ENCODE data around the gene AOPEP. TPM values are rescaled to one million over a fixed set of nuclear protein-coding genes. Genes with fewer than 3 reads are reported as not detected.

Gene AOPEP
- total and polyA plus RNA-seq, 8 donors, result 73.9 to 407 (median 101) TPM

DNA sequence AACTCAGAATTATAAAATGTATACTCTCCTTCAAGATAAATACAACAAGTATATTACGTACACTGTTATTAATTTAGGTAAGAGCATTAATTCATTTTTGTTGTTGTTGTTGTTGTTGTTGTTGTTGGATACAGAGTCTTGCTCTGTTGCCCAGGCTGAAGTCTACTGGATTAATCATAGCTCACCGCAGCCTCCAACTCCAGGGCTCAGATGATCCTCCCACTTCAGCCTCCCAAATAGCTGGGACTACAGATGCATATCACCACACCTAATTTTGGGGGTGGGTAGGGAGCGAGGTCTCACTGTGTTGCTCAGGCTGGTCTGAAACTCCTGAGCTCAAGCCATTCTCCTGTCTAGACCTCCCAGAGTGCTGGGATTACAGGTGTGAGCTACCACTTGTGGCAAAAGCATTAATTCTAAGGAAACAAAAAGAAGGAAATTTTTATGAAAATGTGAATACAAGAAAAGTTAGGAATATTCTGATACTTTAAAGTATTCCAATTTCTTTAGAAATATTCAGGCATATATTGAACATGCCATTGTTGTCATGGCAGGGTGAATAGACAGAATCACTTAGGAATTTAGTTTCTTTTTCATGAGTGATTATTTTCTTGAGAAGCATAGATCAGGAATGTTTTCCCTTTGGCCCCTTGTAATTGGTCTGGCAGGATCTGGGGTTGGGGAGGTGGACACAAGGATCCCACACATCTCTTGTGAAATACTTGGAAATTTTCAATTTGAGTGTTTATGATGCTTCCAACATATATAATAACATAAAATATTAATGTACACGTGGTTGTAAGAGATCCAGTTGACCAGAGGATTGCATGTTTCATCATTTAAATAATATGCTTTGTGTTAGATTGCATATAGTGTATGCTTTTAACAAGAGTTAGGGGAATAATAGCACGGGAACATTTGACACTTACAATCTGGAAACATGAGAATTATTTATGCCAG is 327.4 kb downstream of the AOPEP start:
- no peak for DNase-seq
- Histone ChIP-seq H3K4me1 (peaks cover 43 to 98% (median 70%) of the 10 kb centered on the region in 4 donors), H3K27me3 (no peaks in the 10 kb centered on the region), H3K9me3 (no peaks in the 10 kb centered on the region), H3K27ac (peak overlapping the region in 4 of 5 donors; percentile 80 to 93 (median 88)), H3K36me3 (no peaks in the 10 kb centered on the region), H3K4me3 (no peak overlapping the region)
- intact Hi-C loops (cut with DNase I; ENCODE audit: low total_unique reads), result no loop called here
- 62 to 74% (median 68%) methylated on average over 5 of the region's 5 CpGs for WGBS, 5 donors
- TF ChIP-seq, protein P1, sequence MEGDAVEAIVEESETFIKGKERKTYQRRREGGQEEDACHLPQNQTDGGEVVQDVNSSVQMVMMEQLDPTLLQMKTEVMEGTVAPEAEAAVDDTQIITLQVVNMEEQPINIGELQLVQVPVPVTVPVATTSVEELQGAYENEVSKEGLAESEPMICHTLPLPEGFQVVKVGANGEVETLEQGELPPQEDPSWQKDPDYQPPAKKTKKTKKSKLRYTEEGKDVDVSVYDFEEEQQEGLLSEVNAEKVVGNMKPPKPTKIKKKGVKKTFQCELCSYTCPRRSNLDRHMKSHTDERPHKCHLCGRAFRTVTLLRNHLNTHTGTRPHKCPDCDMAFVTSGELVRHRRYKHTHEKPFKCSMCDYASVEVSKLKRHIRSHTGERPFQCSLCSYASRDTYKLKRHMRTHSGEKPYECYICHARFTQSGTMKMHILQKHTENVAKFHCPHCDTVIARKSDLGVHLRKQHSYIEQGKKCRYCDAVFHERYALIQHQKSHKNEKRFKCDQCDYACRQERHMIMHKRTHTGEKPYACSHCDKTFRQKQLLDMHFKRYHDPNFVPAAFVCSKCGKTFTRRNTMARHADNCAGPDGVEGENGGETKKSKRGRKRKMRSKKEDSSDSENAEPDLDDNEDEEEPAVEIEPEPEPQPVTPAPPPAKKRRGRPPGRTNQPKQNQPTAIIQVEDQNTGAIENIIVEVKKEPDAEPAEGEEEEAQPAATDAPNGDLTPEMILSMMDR (IDR thresholded peaks at IDR 0.05), result no peak
- TF ChIP-seq EP300 (IDR thresholded peaks at IDR 0.05) (no peak), POLR2A (IDR thresholded peaks at IDR 0.05) (no peak), POLR2AphosphoS5 (IDR thresholded peaks at IDR 0.05) (no peak)

DNA sequence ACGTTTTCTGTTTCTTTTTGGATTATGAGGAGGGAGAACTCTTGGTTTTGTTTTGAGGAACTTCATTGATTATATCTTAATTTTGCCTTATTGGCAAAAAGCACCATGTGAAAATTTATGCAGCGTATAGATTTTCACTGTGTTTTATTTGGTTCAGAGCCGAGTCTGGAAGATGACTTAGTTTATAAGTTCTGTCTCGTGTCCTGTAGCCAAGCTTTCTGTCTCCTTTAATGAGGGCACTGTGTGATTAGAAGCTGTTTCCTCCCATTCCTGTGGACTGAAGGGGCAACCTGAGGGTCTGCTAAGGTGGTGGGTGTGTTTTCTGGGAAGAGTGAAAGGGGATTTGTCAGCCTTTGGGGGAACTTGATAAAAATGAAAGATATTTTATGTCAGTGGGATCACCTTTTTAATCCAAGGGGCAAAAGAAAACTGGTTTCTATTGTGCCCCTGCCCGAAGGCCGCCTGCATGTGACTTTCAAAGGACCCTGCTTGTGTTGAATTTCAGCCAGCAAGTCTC is 328.9 kb downstream of the AOPEP start:
- TF ChIP-seq POLR2AphosphoS5 (IDR thresholded peaks at IDR 0.05) (no peak), POLR2A (IDR thresholded peaks at IDR 0.05) (no peak), EP300 (IDR thresholded peaks at IDR 0.05) (no peak)
- TF ChIP-seq, protein P1 (IDR thresholded peaks at IDR 0.05), result no peak
- Histone ChIP-seq H3K27me3 (no peaks in the 10 kb centered on the region), H3K9me3 (no peaks in the 10 kb centered on the region), H3K4me1 (peaks cover 53 to 98% (median 78%) of the 10 kb centered on the region in 4 donors), H3K27ac (peak overlapping the region; percentile 68 to 93 (median 86)), H3K4me3 (peak overlapping the region; percentile 18 to 30 (median 24)), H3K36me3 (no peaks in the 10 kb centered on the region)
- intact Hi-C loops (cut with DNase I; ENCODE audit: low total_unique reads), result no loop called here
- DNase-seq, result no peak
- 11 to 30% (median 16%) methylated on average over 6 of the region's 6 CpGs for WGBS, 5 donors

DNA sequence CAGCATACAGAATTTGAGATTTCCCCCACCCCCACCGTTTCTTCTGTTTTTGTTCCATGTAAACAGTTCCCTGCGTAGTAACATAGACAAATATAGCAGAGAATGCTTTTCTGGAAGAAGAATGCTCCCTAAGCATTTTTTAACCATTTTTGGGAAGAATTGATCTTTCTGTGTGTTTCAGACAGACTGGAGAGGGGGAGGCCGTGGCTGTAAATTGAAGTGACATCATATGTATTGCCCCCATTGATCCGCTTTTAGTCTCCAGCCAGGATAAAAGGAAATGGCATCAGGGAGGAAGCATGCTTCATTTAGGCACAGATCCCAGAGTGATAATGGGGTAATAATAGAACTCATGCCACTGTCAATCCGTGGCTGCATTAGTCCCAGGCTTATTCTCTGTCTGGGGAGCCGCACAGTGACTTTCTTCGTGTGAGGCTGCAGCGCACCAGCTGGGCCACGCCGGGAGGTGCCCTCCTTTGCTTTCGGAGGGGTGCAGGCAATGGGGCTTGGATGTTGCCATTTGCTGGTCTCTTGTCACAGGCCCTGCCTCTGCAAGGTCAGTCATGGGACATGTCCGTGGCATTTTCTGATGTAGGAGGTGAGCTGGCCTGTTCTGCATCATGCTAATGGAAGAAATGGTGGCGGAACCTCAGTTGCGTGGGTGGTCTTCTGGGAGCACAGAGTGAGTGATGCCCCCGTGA is 329.5 kb downstream of the AOPEP start:
- DNase-seq, result peak in 1 of 2 donors; percentile 88

DNA sequence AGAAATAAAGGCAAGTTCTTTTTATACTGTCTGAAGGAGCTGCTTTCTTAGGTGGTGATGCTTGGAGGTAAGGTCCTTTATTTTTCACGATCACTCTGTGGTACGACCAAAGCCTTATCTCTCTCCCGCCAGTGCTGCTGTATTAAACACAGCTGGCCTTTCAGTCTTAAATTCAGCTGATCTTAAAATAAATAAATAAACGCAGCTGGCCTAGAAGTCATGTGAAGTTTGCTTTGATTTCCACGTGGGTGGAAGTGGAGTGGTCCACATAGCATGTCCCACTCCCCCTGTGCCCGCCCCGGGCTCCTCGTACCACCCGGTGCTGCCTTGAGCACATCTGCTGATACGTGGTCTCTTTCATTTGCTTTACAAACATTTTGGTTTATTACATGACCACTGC is 330.6 kb downstream of the AOPEP start:
- no peak for TF ChIP-seq POLR2AphosphoS5 (IDR thresholded peaks at IDR 0.05)
- TF ChIP-seq POLR2A (IDR thresholded peaks at IDR 0.05), result no peak
- TF ChIP-seq EP300 (IDR thresholded peaks at IDR 0.05), result no peak
- TF ChIP-seq, protein P1 (IDR thresholded peaks at IDR 0.05), result no peak
- Histone ChIP-seq H3K9me3 (no peaks in the 10 kb centered on the region), H3K27ac (peak overlapping the region; percentile 75 to 93 (median 86)), H3K4me3 (peak overlapping the region; percentile 18 to 30 (median 24)), H3K27me3 (no peaks in the 10 kb centered on the region), H3K36me3 (peaks cover 6 to 17% (median 9%) of the 10 kb centered on the region in 4 donors), H3K4me1 (peaks cover 55 to 100% (median 82%) of the 10 kb centered on the region in 4 donors)
- peak in 1 of 2 donors; percentile 66 for DNase-seq
- intact Hi-C loops (cut with DNase I; ENCODE audit: low total_unique reads), result no loop called here
- 15 to 34% (median 19%) methylated on average over 10 of the region's 10 CpGs for WGBS, 5 donors

More for the DNA sequence above, 329.5 kb downstream of the AOPEP start:
- Histone ChIP-seq H3K4me1 (peaks cover 52 to 99% (median 79%) of the 10 kb centered on the region in 4 donors), H3K9me3 (no peaks in the 10 kb centered on the region), H3K27me3 (no peaks in the 10 kb centered on the region), H3K36me3 (peaks cover 0 to 6% (median 5%) of the 10 kb centered on the region in 4 donors), H3K27ac (peak overlapping the region; percentile 71 to 93 (median 86)), H3K4me3 (peak overlapping the region; percentile 18 to 30 (median 24))
- TF ChIP-seq POLR2A (IDR thresholded peaks at IDR 0.05), result no peak
- no peak for TF ChIP-seq EP300 (IDR thresholded peaks at IDR 0.05)
- peak in 2 of 3 donors; percentile 24 to 50 for TF ChIP-seq POLR2AphosphoS5 (IDR thresholded peaks at IDR 0.05)
- 35 to 53% (median 52%) methylated on average over 15 of the region's 15 CpGs for WGBS, 5 donors
- intact Hi-C loops (cut with DNase I; ENCODE audit: low total_unique reads), result no loop called here
